HepG2 (cell line): Measurements from ENCODE around the gene DOCK9. TPM values are rescaled to one million over a fixed set of nuclear protein-coding genes. Genes with fewer than 3 reads are reported as not detected.

ENCODE experiments used
- ATAC-seq: fragments of 200-7000 bp; cut with Tn5 transposase; 3 replicates; pipeline ENCODE4 v1.9.1; 2020; ENCODE audit warnings: mild to moderate bottlenecking, moderate library complexity
- BruUV-seq: library from RNA; stranded (reverse); fragments of 400-500 nt; replicated peaks from 2 replicates; lab custom pipeline; 2021; lab: Mats Ljungman, UMichigan
- CTCF ChIA-PET: fragments of 300-600 bp; formaldehyde crosslinking; extraction: SDS; loops from one replicate; lab custom pipeline; 2021; ENCODE audit warnings: low total read pairs, inconsistent platforms, low intra/inter-chr PET ratio; lab: Yijun Ruan, JAX
- POLR2A ChIA-PET: fragments of 350-600 bp; sonication (Branson Sonifier 250); formaldehyde crosslinking; loops from one replicate; lab custom pipeline; 2020; ENCODE audit warnings: antibody characterized with exemption, inconsistent platforms; lab: Yijun Ruan, JAX
- DNase-seq: peaks from one replicate; pipeline ENCODE4 v3.0.0-alpha.2; 2015; ENCODE audit warnings: low spot score
- FAIRE-seq: peaks from 3 replicates; lab custom pipeline; 2011; peaks lifted over from hg19 to GRCh38; lab: Jason Lieb, UNC
- H2AFZ ChIP-seq: one replicate; pipeline ENCODE4 v1.6.1; 2011; ENCODE audit warnings: low read length, inconsistent platforms
- H3K27ac ChIP-seq: fragments of 300-600 bp; 3 replicates; pipeline ENCODE4 v1.8.0; 2011; ENCODE audit warnings: mixed run types, mild to moderate bottlenecking, mixed read lengths, low read length, inconsistent platforms; ENCODE audit not compliant: insufficient read depth; ENCODE audit errors: extremely low read length
- H3K27me3 ChIP-seq, 2 experiments: fragments of 200-600 bp in 1 of 2; 2 replicates in 1 of 2; 3 replicates in 1 of 2; pipeline versions ENCODE4 v1.6.0 to v1.8.0; 2011; ENCODE audit warnings: low read length in 2 of 2, mild to moderate bottlenecking in 2 of 2, moderate library complexity in 2 of 2, inconsistent platforms in 1 of 2; ENCODE audit not compliant: insufficient read depth in 2 of 2, control insufficient read depth in 1 of 2
- H3K36me3 ChIP-seq, 2 experiments: fragments of 200-600 bp in 1 of 2; replicated peaks in 1 of 2; 2 replicates in 1 of 2; 3 replicates in 1 of 2; pipeline versions ENCODE4 v1.5.1 to v1.8.0; 2011; ENCODE audit warnings: low read length in 2 of 2, inconsistent platforms in 1 of 2; ENCODE audit not compliant: insufficient read depth in 2 of 2, control insufficient read depth in 1 of 2
- H3K4me1 ChIP-seq: 2 replicates; pipeline ENCODE4 v1.5.1; 2012; ENCODE audit warnings: low read length, inconsistent platforms; ENCODE audit not compliant: insufficient read depth
- H3K4me2 ChIP-seq: 2 replicates; pipeline ENCODE4 v1.6.0; 2011; ENCODE audit warnings: low read depth, low read length, inconsistent platforms
- H3K4me3 ChIP-seq, 3 experiments: fragments of 200-600 bp in 1 of 3; sonication (generic), shearing (Covaris generic) in 1 of 3; replicated peaks in 1 of 3; 2 replicates each; pipeline ENCODE4 v1.5.1; 2011 to 2016; ENCODE audit warnings: low read length in 3 of 3, inconsistent platforms in 2 of 3, low read depth in 2 of 3, mild to moderate bottlenecking in 2 of 3, control low read depth in 1 of 3, mixed read lengths in 1 of 3; ENCODE audit not compliant: insufficient read depth in 1 of 3
- H3K79me2 ChIP-seq: one replicate; pipeline ENCODE4 v1.6.1; 2011; ENCODE audit warnings: low read length, inconsistent platforms; ENCODE audit not compliant: insufficient read depth
- H3K9ac ChIP-seq: 2 replicates; pipeline ENCODE4 v1.6.0; 2011; ENCODE audit warnings: mild to moderate bottlenecking, low read depth, low read length, inconsistent platforms; ENCODE audit not compliant: insufficient read depth
- H3K9me3 ChIP-seq: 2 replicates; pipeline ENCODE4 v1.5.1; 2012; ENCODE audit warnings: mild to moderate bottlenecking, low read length
- H4K20me1 ChIP-seq: 2 replicates; pipeline ENCODE4 v1.6.0; 2011; ENCODE audit warnings: inconsistent platforms, mild to moderate bottlenecking, low read length, moderate library complexity; ENCODE audit not compliant: insufficient read depth
- CCAR2 ChIP-seq: fragments of 200-400 bp; formaldehyde crosslinking; optimal IDR thresholded peaks from 2 replicates; pipeline ENCODE3; 2018; ENCODE audit warnings: low read depth, mild to moderate bottlenecking, low read length, moderate library complexity
- NR2C2 ChIP-seq: sonication (generic); formaldehyde crosslinking; IDR thresholded peaks from 2 replicates; pipeline ENCODE4 v1.4.0; 2020; ENCODE audit warnings: missing genetic modification reagents, mild to moderate bottlenecking, moderate library complexity, borderline replicate concordance
- ZFP62 ChIP-seq: sonication (generic); formaldehyde crosslinking; IDR thresholded peaks from 2 replicates; pipeline ENCODE4 v1.4.0; 2020; ENCODE audit warnings: missing genetic modification reagents
- ZNF383 ChIP-seq: sonication (generic); formaldehyde crosslinking; IDR thresholded peaks from 2 replicates; pipeline ENCODE4 v1.4.0; 2020; ENCODE audit warnings: missing genetic modification reagents, mild to moderate bottlenecking, borderline replicate concordance
- ZZZ3 ChIP-seq: sonication (generic); formaldehyde crosslinking; IDR thresholded peaks from 2 replicates; pipeline ENCODE4 v1.4.0; 2020; ENCODE audit warnings: missing genetic modification reagents, mild to moderate bottlenecking, borderline replicate concordance
- WGBS: methylation state at CpG from one replicate; pipeline ENCODE4 v1.1.6; 2017; ENCODE audit warnings: low lambda C conversion rate; 5-methylcytosine and 5-hydroxymethylcytosine counted together
- in situ Hi-C: cut with HindIII; loops from 2 replicates; pipeline ENCODE4 v1.10.0; 2017; ENCODE audit warnings: low pct_unique_long_range_greater_than_20kb; ENCODE audit not compliant: extremely low pct_ligation_motif_present
- intact Hi-C: fragments of 100-400 bp; cut with micrococcal nuclease; formaldehyde crosslinking; loops from one replicate; pipeline ENCODE4 v1.10.0; 2022; ENCODE audit not compliant: unreplicated experiment
- polyA plus RNA-seq, 8 experiments: library from polyadenylated mRNA; depleted of rRNA in 3 of 8; stranded (reverse) in 7 of 8; unstranded in 1 of 8; fragments of >200 nt; fragmentation: Illumina TruSeq in 4 of 8; extraction: Trizol in 4 of 8; gene quantifications; 2 replicates each; pipeline versions ENCODE4 v1.2.1 to v1.2.3, GENCODE V29; 2011 to 2016; ENCODE audit warnings: low read depth in 4 of 8, missing spikeins in 1 of 8, mixed read lengths in 1 of 8; ENCODE audit not compliant: insufficient read depth in 1 of 8
- total RNA-seq, 5 experiments: library from RNA; depleted of rRNA; stranded (reverse); fragments of >200 nt; fragmentation: Illumina TruSeq; extraction: Trizol; gene quantifications; 2 replicates each; pipeline ENCODE4 v1.2.3, GENCODE V29; 2016; ENCODE audit warnings: low read depth in 1 of 5
- TF ChIP-seq, protein P1 (sequence below): sonication (generic); formaldehyde crosslinking; IDR thresholded peaks from 2 replicates; pipeline ENCODE4 v1.5.1; 2020; ENCODE audit warnings: missing genetic modification reagents, mild to moderate bottlenecking, borderline replicate concordance
- TF ChIP-seq, protein P2 (sequence below): sonication (generic); formaldehyde crosslinking; IDR thresholded peaks from 2 replicates; pipeline ENCODE4 v1.8.1; 2023; ENCODE audit warnings: missing genetic modification reagents, inconsistent platforms, borderline replicate concordance
- TF ChIP-seq, protein P3 (sequence below): sonication (generic); formaldehyde crosslinking; IDR thresholded peaks from 2 replicates; pipeline ENCODE4 v1.4.0; 2020; ENCODE audit warnings: missing genetic modification reagents

Gene DOCK9
- total and polyA plus RNA-seq, 2 of the 13 experiments (the other 11 are each of a cell fraction or from before 2014, with no cell fraction given) = 0.44 to 0.97 TPM

DNA sequence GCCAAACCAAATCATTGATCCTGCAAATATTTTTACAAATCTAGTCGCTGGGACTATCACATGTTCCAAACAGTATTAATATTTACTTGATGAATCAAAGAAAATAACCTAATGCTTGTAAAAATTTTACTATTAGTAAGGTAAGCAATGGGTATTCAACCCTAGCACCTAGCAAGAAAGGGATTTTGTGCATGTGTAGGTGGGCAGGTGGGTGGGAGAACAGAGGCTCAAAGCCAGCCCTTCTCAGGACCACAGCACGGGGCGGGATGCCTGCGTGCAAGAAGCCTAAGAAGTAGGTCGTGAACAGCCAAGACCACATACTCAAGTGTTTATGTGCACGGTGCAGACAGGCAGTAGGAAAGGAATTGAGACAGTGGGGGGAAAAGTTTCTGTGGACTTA is 26.6 kb downstream of the DOCK9 start (continued):
- TF ChIP-seq, protein P1, sequence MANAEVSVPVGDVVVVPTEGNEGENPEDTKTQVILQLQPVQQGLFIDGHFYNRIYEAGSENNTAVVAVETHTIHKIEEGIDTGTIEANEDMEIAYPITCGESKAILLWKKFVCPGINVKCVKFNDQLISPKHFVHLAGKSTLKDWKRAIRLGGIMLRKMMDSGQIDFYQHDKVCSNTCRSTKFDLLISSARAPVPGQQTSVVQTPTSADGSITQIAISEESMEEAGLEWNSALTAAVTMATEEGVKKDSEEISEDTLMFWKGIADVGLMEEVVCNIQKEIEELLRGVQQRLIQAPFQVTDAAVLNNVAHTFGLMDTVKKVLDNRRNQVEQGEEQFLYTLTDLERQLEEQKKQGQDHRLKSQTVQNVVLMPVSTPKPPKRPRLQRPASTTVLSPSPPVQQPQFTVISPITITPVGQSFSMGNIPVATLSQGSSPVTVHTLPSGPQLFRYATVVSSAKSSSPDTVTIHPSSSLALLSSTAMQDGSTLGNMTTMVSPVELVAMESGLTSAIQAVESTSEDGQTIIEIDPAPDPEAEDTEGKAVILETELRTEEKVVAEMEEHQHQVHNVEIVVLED (CRISPR knock-in tag) = no peak
- TF ChIP-seq, protein P2, sequence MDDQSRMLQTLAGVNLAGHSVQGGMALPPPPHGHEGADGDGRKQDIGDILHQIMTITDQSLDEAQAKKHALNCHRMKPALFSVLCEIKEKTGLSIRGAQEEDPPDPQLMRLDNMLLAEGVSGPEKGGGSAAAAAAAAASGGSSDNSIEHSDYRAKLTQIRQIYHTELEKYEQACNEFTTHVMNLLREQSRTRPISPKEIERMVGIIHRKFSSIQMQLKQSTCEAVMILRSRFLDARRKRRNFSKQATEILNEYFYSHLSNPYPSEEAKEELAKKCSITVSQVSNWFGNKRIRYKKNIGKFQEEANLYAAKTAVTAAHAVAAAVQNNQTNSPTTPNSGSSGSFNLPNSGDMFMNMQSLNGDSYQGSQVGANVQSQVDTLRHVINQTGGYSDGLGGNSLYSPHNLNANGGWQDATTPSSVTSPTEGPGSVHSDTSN = no peak
- TF ChIP-seq ZZZ3 (CRISPR knock-in tag) = no peak
- no peak for TF ChIP-seq NR2C2 (CRISPR knock-in tag)

DNA sequence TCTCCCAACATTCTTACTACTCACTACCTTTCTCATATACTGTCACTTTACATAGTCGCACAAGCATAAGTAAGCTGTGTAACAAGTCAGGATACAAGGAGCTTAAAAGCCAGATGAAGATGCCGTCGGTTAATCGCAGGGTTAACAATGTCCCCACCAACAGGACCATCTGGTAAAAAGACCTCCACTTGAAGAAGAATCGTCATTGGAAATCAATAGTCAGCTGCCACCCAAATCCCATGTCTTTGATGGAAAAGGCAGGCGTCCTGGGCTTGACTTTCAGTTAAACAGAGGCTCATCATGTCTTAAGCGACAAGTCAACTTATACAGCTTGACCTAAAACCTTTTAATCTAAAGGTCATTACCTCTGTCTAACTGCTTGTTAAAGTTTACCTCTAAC is 27.2 kb downstream of the DOCK9 start:
- intact Hi-C loops (no loop called here), in situ Hi-C loops (no loop called here)
- DNase-seq (no peak), FAIRE-seq (no peak), ATAC-seq (no peak)
- H3K4me1 ChIP-seq = no peaks in the 10 kb centered on the region
- BruUV-seq = no TSS peak
- H3K4me2 ChIP-seq = no peak overlapping the region
- H3K27ac ChIP-seq = no peak overlapping the region
- no peak overlapping the region for H3K9ac ChIP-seq
- ChIA-PET CTCF (no interaction called here), POLR2A (no interaction called here)
- H3K27me3 ChIP-seq = no peaks in the 10 kb centered on the region
- no peaks in the 10 kb centered on the region for H3K9me3 ChIP-seq
- WGBS = 80% methylated on average over 7 of the region's 7 CpGs
- no peak overlapping the region for H2AFZ ChIP-seq
- no peaks in the 10 kb centered on the region for H4K20me1 ChIP-seq
- H3K4me3 ChIP-seq = no peak overlapping the region
- no peaks in the 10 kb centered on the region for H3K79me2 ChIP-seq
- H3K36me3 ChIP-seq = no peaks in the 10 kb centered on the region
- TF ChIP-seq, protein P2 = no peak
- TF ChIP-seq, protein P3, sequence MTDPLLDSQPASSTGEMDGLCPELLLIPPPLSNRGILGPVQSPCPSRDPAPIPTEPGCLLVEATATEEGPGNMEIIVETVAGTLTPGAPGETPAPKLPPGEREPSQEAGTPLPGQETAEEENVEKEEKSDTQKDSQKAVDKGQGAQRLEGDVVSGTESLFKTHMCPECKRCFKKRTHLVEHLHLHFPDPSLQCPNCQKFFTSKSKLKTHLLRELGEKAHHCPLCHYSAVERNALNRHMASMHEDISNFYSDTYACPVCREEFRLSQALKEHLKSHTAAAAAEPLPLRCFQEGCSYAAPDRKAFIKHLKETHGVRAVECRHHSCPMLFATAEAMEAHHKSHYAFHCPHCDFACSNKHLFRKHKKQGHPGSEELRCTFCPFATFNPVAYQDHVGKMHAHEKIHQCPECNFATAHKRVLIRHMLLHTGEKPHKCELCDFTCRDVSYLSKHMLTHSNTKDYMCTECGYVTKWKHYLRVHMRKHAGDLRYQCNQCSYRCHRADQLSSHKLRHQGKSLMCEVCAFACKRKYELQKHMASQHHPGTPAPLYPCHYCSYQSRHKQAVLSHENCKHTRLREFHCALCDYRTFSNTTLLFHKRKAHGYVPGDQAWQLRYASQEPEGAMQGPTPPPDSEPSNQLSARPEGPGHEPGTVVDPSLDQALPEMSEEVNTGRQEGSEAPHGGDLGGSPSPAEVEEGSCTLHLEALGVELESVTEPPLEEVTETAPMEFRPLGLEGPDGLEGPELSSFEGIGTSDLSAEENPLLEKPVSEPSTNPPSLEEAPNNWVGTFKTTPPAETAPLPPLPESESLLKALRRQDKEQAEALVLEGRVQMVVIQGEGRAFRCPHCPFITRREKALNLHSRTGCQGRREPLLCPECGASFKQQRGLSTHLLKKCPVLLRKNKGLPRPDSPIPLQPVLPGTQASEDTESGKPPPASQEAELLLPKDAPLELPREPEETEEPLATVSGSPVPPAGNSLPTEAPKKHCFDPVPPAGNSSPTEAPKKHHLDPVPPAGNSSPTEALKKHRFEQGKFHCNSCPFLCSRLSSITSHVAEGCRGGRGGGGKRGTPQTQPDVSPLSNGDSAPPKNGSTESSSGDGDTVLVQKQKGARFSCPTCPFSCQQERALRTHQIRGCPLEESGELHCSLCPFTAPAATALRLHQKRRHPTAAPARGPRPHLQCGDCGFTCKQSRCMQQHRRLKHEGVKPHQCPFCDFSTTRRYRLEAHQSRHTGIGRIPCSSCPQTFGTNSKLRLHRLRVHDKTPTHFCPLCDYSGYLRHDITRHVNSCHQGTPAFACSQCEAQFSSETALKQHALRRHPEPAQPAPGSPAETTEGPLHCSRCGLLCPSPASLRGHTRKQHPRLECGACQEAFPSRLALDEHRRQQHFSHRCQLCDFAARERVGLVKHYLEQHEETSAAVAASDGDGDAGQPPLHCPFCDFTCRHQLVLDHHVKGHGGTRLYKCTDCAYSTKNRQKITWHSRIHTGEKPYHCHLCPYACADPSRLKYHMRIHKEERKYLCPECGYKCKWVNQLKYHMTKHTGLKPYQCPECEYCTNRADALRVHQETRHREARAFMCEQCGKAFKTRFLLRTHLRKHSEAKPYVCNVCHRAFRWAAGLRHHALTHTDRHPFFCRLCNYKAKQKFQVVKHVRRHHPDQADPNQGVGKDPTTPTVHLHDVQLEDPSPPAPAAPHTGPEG (CRISPR knock-in tag) = no peak
- no peak for TF ChIP-seq ZNF383
- no peak for TF ChIP-seq ZFP62 (CRISPR knock-in tag)
- no peak for TF ChIP-seq CCAR2
